Sigmoid colon (tissue), 7 donors: Measurements from ENCODE around the gene REN. TPM values are rescaled to one million over a fixed set of nuclear protein-coding genes. Genes with fewer than 3 reads are reported as not detected.
A peak's percentile ranks its signal among the peaks of the same experiment; 100 is the strongest.

Experiments used
- DNase-seq: peaks from one replicate; pipeline ENCODE4 v3.0.0-alpha.2; 2019
- H3K27ac ChIP-seq, 4 donors: fragments of 200-600 bp; sonication (generic); one replicate each; pipeline ENCODE4 v1.5.1; 2016 to 2019; ENCODE audit warnings: mild to moderate bottlenecking in 1 of 4
- H3K27me3 ChIP-seq, 3 donors: fragments of 200-600 bp; sonication (generic); one replicate each; pipeline ENCODE4 v1.5.1; 2019; ENCODE audit warnings: mild to moderate bottlenecking in 1 of 3
- H3K36me3 ChIP-seq, 4 donors: fragments of 200-600 bp; sonication (generic); one replicate each; pipeline ENCODE4 v1.5.1; 2016 to 2019
- H3K4me1 ChIP-seq, 4 donors: fragments of 200-600 bp; sonication (generic); one replicate each; pipeline ENCODE4 v1.5.1; 2017 to 2019
- H3K4me3 ChIP-seq, 4 donors: fragments of 200-600 bp; sonication (generic); one replicate each; pipeline ENCODE4 v1.5.1; 2017 to 2019; ENCODE audit warnings: mild to moderate bottlenecking in 2 of 4, moderate library complexity in 1 of 4
- H3K9me3 ChIP-seq, 4 donors: fragments of 200-600 bp in 3 of 4; sonication (generic) in 3 of 4; one replicate each; pipeline versions ENCODE4 v1.5.1 to v1.6.1; 2013 to 2019
- EP300 ChIP-seq, 4 donors: sonication (generic); formaldehyde crosslinking; IDR thresholded peaks; one replicate each; pipeline ENCODE4 v1.6.1; 2017; ENCODE audit warnings: antibody characterized with exemption in 4 of 4
- POLR2A ChIP-seq, 2 donors: fragments of 450-650 bp; IDR thresholded peaks; one replicate each; pipeline ENCODE4 v1.6.1; 2016; ENCODE audit warnings: antibody characterized with exemption in 2 of 2, mild to moderate bottlenecking in 2 of 2, moderate library complexity in 2 of 2
- POLR2AphosphoS5 ChIP-seq, 4 donors: sonication (generic); formaldehyde crosslinking; IDR thresholded peaks; one replicate each; pipeline ENCODE4 v1.6.1; 2017; ENCODE audit warnings: antibody characterized with exemption in 4 of 4
- WGBS, 2 donors: extraction: QIAGEN DNeasy Blood & Tissue Kit; methylation state at CpG; one replicate each; pipeline ENCODE4 v1.1.7; 2013; 5-methylcytosine and 5-hydroxymethylcytosine counted together
- intact Hi-C: fragments of 100-400 bp; cut with DNase I; formaldehyde crosslinking; loops from one replicate; pipeline ENCODE4 v1.15.1; 2023
- polyA plus RNA-seq, 3 donors: library from polyadenylated mRNA; stranded (reverse); fragments of 200-250 nt; gene quantifications; one replicate each; pipeline ENCODE4 v1.2.3, GENCODE V29; 2013
- total RNA-seq, 4 donors: library from RNA; depleted of rRNA; stranded (reverse); fragments of >200 nt; gene quantifications; one replicate each; pipeline ENCODE4 v1.1.0, GENCODE V29; 2016
- TF ChIP-seq, protein P1 (sequence below), 4 experiments: fragments of 450-650 bp in 3 of 4; fragments of 200-600 bp in 1 of 4; IDR thresholded peaks; one replicate each; pipeline ENCODE4 v1.5.1; 2016 to 2019; ENCODE audit warnings: antibody characterized with exemption in 4 of 4, mild to moderate bottlenecking in 3 of 4, moderate library complexity in 2 of 4
- donor health status: healthy with polysubstance abuse.
- donor health status: Bipolar disorder and iron deficiency.
- donor health status: healthy.

The REN gene
- total and polyA plus RNA-seq, 7 donors = 0.32 to 1.8 (median 0.92) TPM; not detected in 4

DNA sequence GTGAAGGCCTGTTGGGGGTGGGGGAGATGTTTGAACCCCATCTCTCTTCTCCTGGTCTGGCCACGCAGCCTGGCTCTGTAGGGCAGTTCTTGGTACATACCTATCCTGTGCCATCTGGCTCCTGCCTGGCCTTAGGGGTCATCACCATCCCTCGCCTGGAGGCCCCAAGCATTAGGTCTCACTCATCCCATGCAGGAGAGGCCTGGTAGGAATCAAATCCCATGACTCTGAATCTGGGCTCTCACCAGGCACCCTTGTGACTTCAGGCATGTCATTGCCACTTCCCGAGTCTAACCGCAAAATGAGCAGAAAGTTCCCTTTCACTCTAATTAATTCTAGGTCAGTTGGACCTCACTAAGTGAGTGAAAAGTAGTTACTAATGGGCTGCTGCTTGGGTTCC lies 51.5 kb downstream of the REN start:
- TF ChIP-seq POLR2AphosphoS5 (IDR thresholded peaks at IDR 0.05) = no peak
- no peak for TF ChIP-seq EP300 (IDR thresholded peaks at IDR 0.05)
- TF ChIP-seq POLR2A (IDR thresholded peaks at IDR 0.05) = no peak
- TF ChIP-seq, protein P1, sequence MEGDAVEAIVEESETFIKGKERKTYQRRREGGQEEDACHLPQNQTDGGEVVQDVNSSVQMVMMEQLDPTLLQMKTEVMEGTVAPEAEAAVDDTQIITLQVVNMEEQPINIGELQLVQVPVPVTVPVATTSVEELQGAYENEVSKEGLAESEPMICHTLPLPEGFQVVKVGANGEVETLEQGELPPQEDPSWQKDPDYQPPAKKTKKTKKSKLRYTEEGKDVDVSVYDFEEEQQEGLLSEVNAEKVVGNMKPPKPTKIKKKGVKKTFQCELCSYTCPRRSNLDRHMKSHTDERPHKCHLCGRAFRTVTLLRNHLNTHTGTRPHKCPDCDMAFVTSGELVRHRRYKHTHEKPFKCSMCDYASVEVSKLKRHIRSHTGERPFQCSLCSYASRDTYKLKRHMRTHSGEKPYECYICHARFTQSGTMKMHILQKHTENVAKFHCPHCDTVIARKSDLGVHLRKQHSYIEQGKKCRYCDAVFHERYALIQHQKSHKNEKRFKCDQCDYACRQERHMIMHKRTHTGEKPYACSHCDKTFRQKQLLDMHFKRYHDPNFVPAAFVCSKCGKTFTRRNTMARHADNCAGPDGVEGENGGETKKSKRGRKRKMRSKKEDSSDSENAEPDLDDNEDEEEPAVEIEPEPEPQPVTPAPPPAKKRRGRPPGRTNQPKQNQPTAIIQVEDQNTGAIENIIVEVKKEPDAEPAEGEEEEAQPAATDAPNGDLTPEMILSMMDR (IDR thresholded peaks at IDR 0.05) = no peak
- Histone ChIP-seq H3K27ac (no peak overlapping the region), H3K36me3 (peaks cover 11 to 53% (median 29%) of the 10 kb centered on the region in 4 donors), H3K4me1 (peaks cover 0 to 9% (median 2%) of the 10 kb centered on the region in 4 donors), H3K4me3 (no peak overlapping the region), H3K9me3 (no peaks in the 10 kb centered on the region), H3K27me3 (peaks cover 0 to 2% (median 0%) of the 10 kb centered on the region in 3 donors)
- intact Hi-C loops = no loop called here
- WGBS, 2 donors = 92 to 94% methylated on average over 4 of the region's 4 CpGs
- no peak for DNase-seq

DNA sequence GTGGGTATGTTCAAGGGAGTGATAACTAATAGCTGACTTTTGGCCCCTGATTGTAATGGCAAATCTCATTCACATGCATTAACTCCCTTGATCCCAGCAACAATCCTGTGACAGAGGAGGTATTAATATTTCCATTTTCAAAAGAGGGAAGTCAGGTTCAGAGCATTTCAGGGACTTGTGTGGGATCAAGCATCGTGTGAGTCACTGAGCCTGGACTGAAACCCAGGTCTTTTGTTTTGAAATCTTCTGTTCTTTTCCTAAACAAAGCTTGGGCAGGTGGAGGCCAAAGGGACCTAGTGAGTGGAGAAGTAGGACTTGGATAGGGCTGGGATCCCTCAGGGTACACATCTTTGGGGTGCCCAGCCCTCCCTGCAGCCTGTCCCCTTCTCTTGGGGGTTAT lies 52.2 kb downstream of the REN start:
- Histone ChIP-seq H3K9me3 (no peaks in the 10 kb centered on the region), H3K27me3 (peaks cover 0 to 2% (median 0%) of the 10 kb centered on the region in 3 donors), H3K36me3 (peaks cover 11 to 46% (median 24%) of the 10 kb centered on the region in 4 donors), H3K4me1 (peaks cover 0 to 15% (median 7%) of the 10 kb centered on the region in 4 donors), H3K27ac (no peak overlapping the region), H3K4me3 (no peak overlapping the region)
- intact Hi-C loops = no loop called here
- no peak for DNase-seq
- WGBS, 2 donors = 80 to 92% methylated on average over 1 of the region's 1 CpG
- TF ChIP-seq POLR2AphosphoS5 (IDR thresholded peaks at IDR 0.05) (no peak), POLR2A (IDR thresholded peaks at IDR 0.05) (no peak), EP300 (IDR thresholded peaks at IDR 0.05) (no peak)
- TF ChIP-seq, protein P1 (IDR thresholded peaks at IDR 0.05) = no peak

DNA sequence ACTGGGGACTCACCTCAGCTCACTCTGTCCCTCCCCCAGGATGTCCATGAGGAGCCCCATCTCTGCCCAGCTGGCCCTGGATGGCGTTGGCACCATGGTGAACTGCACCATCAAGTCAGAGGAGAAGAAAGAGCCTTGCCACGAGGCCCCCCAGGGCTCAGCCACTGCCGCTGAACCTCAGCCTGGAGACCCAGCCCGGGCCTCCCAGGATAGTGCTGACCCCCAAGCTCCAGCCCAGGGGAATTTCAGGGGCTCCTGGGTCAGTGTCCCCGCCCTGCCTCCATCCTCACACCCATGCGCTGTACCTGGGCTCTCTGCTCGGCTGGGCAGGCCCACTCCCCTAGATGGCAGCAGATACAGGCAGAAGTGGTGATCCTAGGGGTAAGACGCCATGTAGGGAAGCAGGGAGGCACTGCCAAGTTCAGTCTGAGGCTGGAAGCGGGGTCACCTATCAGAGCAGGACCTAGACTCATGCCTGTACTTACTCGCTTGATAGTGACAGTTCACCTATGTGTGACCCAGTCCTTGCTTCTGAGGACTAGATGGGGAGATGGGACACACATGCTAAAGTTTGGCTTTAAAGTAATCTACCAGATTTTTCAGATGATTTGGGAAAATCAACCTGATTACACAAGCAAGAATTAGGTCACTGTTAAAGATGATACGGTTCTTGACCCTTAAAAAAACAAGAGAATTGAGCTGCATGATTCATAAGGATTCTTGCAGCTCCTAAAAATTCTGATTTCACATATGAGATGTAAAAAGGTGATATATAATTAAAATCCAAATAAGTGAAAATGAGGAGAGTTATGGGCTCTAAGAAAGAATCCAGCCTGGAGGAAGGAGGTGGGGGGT lies 53.0 kb downstream of the REN start:
- Histone ChIP-seq H3K9me3 (no peaks in the 10 kb centered on the region), H3K36me3 (peaks cover 11 to 38% (median 17%) of the 10 kb centered on the region in 4 donors), H3K27me3 (peaks cover 0 to 2% (median 0%) of the 10 kb centered on the region in 3 donors), H3K4me1 (peaks cover 0 to 22% (median 15%) of the 10 kb centered on the region in 4 donors), H3K27ac (peak overlapping the region in 1 of 4 donors; percentile 8), H3K4me3 (no peak overlapping the region)
- DNase-seq = no peak
- intact Hi-C loops = no loop called here
- 83 to 87% methylated on average over 11 of the region's 11 CpGs for WGBS, 2 donors
- no peak for TF ChIP-seq POLR2AphosphoS5 (IDR thresholded peaks at IDR 0.05)
- no peak for TF ChIP-seq POLR2A (IDR thresholded peaks at IDR 0.05)
- TF ChIP-seq EP300 (IDR thresholded peaks at IDR 0.05) = no peak
- TF ChIP-seq, protein P1 (IDR thresholded peaks at IDR 0.05) = no peak

DNA sequence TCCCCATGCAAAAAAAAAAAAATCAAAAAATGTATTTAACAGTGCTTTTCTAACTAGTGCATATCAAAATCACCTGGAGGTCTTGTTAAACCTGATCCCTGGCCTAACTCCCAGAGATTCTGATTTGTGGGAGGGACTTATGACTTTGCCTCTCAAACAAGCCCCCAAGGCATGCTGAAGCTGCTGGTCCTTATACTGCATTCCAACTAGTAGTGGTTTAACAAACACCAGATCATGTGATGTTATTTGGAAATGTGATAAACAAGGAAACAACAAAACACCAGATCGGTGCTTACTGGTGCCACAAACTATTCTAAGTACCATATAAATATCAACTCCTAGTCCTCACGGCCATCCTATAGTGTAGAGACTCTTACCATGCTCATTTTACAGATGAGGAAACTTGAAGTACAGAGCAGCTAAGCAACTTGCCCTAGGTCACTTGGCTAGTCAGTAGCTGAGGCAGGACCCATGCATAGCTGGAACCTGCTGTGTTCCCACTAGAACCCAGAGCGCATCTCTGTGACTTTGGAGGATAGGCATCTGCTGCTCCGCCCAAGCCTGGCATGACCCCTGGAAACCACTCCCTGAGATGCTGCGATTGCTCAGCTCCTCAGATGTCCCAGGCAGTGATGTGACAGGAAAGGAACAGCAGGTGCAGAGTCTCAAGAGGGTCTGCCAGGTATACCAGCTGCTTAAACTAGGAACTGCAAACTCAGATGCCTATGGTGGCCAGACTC lies 55.1 kb downstream of the REN start:
- DNase-seq = no peak
- Histone ChIP-seq H3K4me3 (no peak overlapping the region), H3K36me3 (peaks cover 0 to 17% (median 2%) of the 10 kb centered on the region in 4 donors), H3K27ac (no peak overlapping the region), H3K4me1 (peaks cover 0 to 30% (median 24%) of the 10 kb centered on the region in 4 donors), H3K9me3 (no peaks in the 10 kb centered on the region), H3K27me3 (peaks cover 0 to 2% (median 0%) of the 10 kb centered on the region in 3 donors)
- intact Hi-C loops = no loop called here
- TF ChIP-seq EP300 (IDR thresholded peaks at IDR 0.05) (no peak), POLR2AphosphoS5 (IDR thresholded peaks at IDR 0.05) (no peak), POLR2A (IDR thresholded peaks at IDR 0.05) (no peak)
- TF ChIP-seq, protein P1 (IDR thresholded peaks at IDR 0.05) = no peak
- 77 to 86% methylated on average over 5 of the region's 5 CpGs for WGBS, 2 donors
